Heart right ventricle (tissue), 16 donors: Measurements from ENCODE around the gene KLK3. TPM values are rescaled to one million over a fixed set of nuclear protein-coding genes. Genes with fewer than 3 reads are reported as not detected.

Experiments used
- ATAC-seq, 8 donors: fragments of 200-7000 bp; cut with Tn5 transposase; one replicate each; pipeline ENCODE4 v1.9.1; 2020; ENCODE audit warnings: mild to moderate bottlenecking in 8 of 8, moderate library complexity in 8 of 8, moderate number of reproducible peaks in 1 of 8
- DNase-seq, 2 donors: peaks; one replicate each; pipeline ENCODE4 v3.0.0-alpha.2; 2020
- H3K27ac ChIP-seq, 10 donors: fragments of 200-600 bp; sonication (generic) in 2 of 10; one replicate each; pipeline versions ENCODE4 v1.5.0 to v1.8.0; 2020 to 2022; ENCODE audit warnings: mild to moderate bottlenecking in 3 of 10
- H3K27me3 ChIP-seq, 7 donors: fragments of 200-600 bp; one replicate each; pipeline ENCODE4 v1.8.0; 2021 to 2022; ENCODE audit warnings: mild to moderate bottlenecking in 2 of 7
- H3K36me3 ChIP-seq, 9 donors: fragments of 200-600 bp; sonication (generic) in 1 of 9; one replicate each; pipeline versions ENCODE4 v1.5.0 to v1.8.0; 2020 to 2022; ENCODE audit warnings: mild to moderate bottlenecking in 2 of 9
- H3K4me1 ChIP-seq, 9 donors: fragments of 200-600 bp; sonication (generic) in 1 of 9; one replicate each; pipeline versions ENCODE4 v1.5.0 to v1.8.0; 2020 to 2022; ENCODE audit warnings: mild to moderate bottlenecking in 4 of 9
- H3K4me3 ChIP-seq, 10 donors: fragments of 200-600 bp; sonication (generic) in 2 of 10; one replicate each; pipeline versions ENCODE4 v1.5.0 to v1.8.0; 2020 to 2022; ENCODE audit warnings: mild to moderate bottlenecking in 7 of 10, moderate library complexity in 2 of 10
- H3K9me3 ChIP-seq, 11 donors: fragments of 200-600 bp in 10 of 11; sonication (generic) in 2 of 11; one replicate each; pipeline versions ENCODE4 v1.5.0 to v1.8.0; 2013 to 2022; ENCODE audit warnings: mild to moderate bottlenecking in 2 of 11, control low read depth in 1 of 11, moderate library complexity in 1 of 11
- WGBS, 2 donors: extraction: QIAGEN DNeasy Blood & Tissue Kit; methylation state at CpG; one replicate each; pipeline ENCODE4 v1.1.7; 2013; ENCODE audit warnings: inconsistent platforms in 1 of 2; 5-methylcytosine and 5-hydroxymethylcytosine counted together
- intact Hi-C, 10 donors: fragments of 100-400 bp; cut with DNase I; formaldehyde crosslinking; loops; one replicate each; pipeline versions ENCODE4 v1.11.1 to v1.14.2; 2022
- polyA plus RNA-seq, 2 donors: library from polyadenylated mRNA; stranded (reverse); fragments of 200-250 nt; gene quantifications; one replicate each; pipeline ENCODE4 v1.2.3, GENCODE V29; 2013
- total RNA-seq, 10 donors: library from RNA; stranded (reverse); fragmentation: NEBNext Ultra II Directional in 3 of 10; extraction: Animal tissue kit (Norgen Biotek cat#: 25700) in 3 of 10; gene quantifications; one replicate each; pipeline versions ENCODE4 v1.2.1 to v1.2.4, GENCODE V29; 2021 to 2023
- TF ChIP-seq, protein P1 (sequence below), 9 donors: fragments of 200-600 bp; sonication (generic) in 2 of 9; IDR thresholded peaks; one replicate each; pipeline versions ENCODE4 v1.5.0 to v1.8.0; 2021 to 2022; ENCODE audit warnings: antibody characterized with exemption in 9 of 9, mild to moderate bottlenecking in 5 of 9, moderate library complexity in 1 of 9
- donor health status: Arrhythmogenic right ventricular cardiomyopathy.
- donor health status: ischemic (EF 13 %, LVEDD 7.1; RV severe dilation, severe dysfunction).
- donor health status: healthy with polysubstance abuse.
- donor health status: DM: no; HTN: yes; CAD: no.
- donor health status: DM: no; HTN: no; CAD: no.
- donor health status: ischemic (EF 25% LVEDD 6.9; RV normal size, moderate dysfunction).
- donor health status: ischemic (EF 25% LVEDD 5.7; RV mildly dilated, moderate dysfunction).
- donor health status: healthy.
- donor health status: DM: yes; HTN: yes; CAD: no.
- donor health status: Ischemic cardiomyopathy.
- donor health status: ischemic (EF 35%, LVEDD 5.7; RV mildly dilated, moderate dysfunction).
- donor health status: nonischemic (EF 11% LVEDD 7.7; RV severe dilation, severe dysfunction).
- donor health status: DM: yes; HTN: yes; CAD: no.
- donor health status: PGD.
- donor health status: ischemic (EF 29% LVEDD 5.4; RV normal size, mild dysfunction).
- donor health status: nonischemic (EF 23%, LVEDD 6.1; RV moderate dilation, normal function).

The KLK3 gene
- total and polyA plus RNA-seq, 12 donors: not detected

DNA sequence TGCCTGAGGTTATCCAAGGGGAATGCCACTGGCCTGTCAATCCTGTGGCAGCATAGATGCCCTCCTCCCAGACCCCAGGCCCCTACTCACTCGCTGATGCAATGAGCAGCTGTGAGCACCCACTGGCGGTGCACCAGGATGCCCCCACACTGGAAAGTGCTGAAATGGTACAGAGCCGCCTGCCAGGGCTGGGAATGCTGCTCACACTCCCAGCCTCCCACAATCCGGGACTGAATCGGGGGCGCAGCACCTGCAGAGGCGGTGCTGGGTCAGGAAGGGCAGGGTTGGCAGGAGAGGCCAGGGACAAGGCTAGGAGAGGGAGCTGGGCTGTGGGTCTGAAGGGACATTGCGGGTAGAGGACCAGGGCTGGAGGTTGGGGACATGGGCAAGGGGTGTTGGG lies 33.1 kb upstream of the KLK3 start:
- Histone ChIP-seq H3K4me1 (peaks cover 0 to 13% (median 6%) of the 10 kb centered on the region in 9 donors), H3K27me3 (peaks cover 15 to 89% (median 73%) of the 10 kb centered on the region in 7 donors), H3K4me3 (no peak overlapping the region), H3K27ac (no peak overlapping the region), H3K9me3 (no peaks in the 10 kb centered on the region), H3K36me3 (no peaks in the 10 kb centered on the region)
- 53 to 64% methylated on average over 8 of the region's 8 CpGs for WGBS, 2 donors
- TF ChIP-seq, protein P1, sequence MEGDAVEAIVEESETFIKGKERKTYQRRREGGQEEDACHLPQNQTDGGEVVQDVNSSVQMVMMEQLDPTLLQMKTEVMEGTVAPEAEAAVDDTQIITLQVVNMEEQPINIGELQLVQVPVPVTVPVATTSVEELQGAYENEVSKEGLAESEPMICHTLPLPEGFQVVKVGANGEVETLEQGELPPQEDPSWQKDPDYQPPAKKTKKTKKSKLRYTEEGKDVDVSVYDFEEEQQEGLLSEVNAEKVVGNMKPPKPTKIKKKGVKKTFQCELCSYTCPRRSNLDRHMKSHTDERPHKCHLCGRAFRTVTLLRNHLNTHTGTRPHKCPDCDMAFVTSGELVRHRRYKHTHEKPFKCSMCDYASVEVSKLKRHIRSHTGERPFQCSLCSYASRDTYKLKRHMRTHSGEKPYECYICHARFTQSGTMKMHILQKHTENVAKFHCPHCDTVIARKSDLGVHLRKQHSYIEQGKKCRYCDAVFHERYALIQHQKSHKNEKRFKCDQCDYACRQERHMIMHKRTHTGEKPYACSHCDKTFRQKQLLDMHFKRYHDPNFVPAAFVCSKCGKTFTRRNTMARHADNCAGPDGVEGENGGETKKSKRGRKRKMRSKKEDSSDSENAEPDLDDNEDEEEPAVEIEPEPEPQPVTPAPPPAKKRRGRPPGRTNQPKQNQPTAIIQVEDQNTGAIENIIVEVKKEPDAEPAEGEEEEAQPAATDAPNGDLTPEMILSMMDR (IDR thresholded peaks at IDR 0.05): no peak
- DNase-seq (no peak), ATAC-seq (no peak)
- intact Hi-C loops: no loop called here

DNA sequence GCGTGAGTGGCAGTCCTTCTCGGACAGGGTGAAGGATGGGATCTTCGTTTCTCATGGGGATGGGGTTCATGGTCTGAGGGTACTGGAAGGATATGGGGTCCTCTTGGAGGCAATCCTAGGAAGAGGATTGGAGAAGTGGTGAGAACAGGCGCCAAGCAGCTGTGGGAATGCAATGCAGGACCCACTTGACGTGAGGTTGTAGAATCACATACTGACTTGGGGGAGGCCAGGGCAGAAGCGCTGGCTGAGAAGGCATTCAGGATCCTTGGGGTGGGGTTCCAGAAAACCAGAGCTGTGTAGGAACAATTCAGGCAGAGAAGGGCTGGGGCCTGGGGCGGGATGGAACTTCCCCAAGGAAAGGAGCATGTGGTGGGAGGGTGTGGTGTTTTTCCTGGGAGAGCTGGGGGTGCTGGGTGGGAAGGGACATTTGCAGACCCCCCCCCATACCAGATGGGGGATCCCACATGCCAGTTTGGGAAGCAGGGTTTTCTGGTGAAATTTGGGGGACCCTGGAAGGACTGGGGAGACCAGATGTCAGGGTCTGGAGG lies 32.0 kb upstream of the KLK3 start:
- TF ChIP-seq, protein P1 (IDR thresholded peaks at IDR 0.05): no peak
- ATAC-seq (no peak), DNase-seq (no peak)
- no peak overlapping the region for H3K4me3 ChIP-seq
- peaks cover 15 to 93% (median 66%) of the 10 kb centered on the region in 7 donors for H3K27me3 ChIP-seq
- H3K36me3 ChIP-seq: no peaks in the 10 kb centered on the region
- peaks cover 0 to 13% (median 6%) of the 10 kb centered on the region in 9 donors for H3K4me1 ChIP-seq
- no peaks in the 10 kb centered on the region for H3K9me3 ChIP-seq
- H3K27ac ChIP-seq: no peak overlapping the region
- intact Hi-C loops: no loop called here
- 77 to 78% methylated on average over 7 of the region's 7 CpGs for WGBS, 2 donors

DNA sequence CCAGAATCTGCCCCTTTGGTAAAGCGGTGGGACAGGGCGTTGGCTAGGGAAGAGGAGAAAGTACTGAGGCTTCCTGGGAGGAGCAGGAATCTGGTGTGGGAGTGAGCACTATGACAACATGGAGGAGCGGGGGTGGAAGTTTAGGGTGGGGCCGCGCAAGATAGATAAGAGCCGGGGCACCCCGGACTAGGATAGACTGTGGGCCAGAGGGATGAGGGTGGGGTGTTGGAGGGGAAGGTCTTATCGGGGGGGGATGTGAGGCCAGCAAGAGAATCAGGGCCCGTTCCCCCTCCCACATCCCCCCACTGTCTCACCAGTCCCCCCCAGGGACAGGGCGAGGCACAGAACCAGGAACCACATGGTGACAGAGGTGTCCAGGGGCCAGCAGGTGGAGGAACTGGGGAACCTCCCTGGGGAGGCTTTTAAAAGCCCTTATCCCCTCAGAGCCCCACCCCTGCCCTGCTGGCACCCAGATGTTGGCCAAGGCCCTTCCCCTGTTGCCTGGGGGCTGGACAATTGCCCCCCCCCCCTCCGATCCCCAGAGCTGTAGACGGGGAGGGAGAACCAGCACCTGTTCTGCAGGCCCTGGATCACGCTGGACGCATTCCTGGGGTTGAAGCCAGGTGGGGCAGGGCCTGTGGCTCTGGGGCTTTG lies 31.2 kb upstream of the KLK3 start, which contains the start of gene KLK1:
TSS of gene KLK1 (minus strand) at position 399 of the 654 bp plus-strand sequence. CDS start at position 360, 39 bp downstream.
- peaks cover 15 to 93% (median 63%) of the 10 kb centered on the region in 7 donors for H3K27me3 ChIP-seq
- H3K4me3 ChIP-seq: no peak within 1 kb of the TSS
- H3K36me3 ChIP-seq: no peaks in the 10 kb centered on the region
- TF ChIP-seq, protein P1 (IDR thresholded peaks at IDR 0.05): no peak
- ATAC-seq (peak in 2 of 8 donors; percentile 25 to 48), DNase-seq (no peak)
- no peak within 1 kb of the TSS for H3K27ac ChIP-seq
- H3K9me3 ChIP-seq: no peaks in the 10 kb centered on the region
- H3K4me1 ChIP-seq: peaks cover 0 to 7% (median 0%) of the 10 kb centered on the region in 9 donors
- intact Hi-C loops: no loop called here
- 47 to 56% methylated on average over 13 to 14 of the region's 14 CpGs for WGBS, 2 donors

DNA sequence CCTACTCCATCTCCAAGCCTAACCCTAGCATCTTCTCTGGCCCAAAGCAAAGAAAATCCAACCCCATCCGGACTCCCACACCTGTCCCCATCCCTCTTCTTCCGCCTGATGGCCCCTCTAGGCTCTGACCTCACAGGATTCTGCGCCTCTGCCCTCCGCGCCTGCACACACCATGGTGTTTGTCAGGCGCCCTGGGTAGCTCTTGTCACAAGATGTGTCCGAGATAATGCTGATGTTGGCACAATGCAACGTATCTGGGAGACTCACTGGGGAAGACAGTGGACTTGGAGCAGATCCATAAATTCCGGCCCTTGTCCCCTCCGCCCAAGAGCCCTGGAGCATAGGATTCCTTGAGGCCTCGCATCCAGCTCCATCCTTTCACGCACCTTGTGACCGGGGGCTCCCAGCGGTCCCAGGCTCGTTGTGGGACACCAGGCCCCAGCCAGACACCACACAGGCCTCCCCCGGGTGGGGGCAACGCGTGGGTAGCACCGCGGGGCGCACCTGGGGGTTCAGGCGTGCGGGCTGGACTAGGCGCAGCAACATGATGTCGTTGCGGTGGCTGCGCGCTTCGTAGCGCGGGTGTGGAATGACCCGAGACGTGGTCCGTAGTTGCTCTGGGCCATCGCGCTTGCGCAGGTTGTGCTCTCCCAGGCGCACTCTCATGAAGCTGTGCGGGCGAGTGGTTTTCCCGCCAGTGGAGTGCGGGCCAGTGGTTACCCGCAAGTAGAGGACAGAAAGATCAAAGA lies 28.0 kb upstream of the KLK3 start:
- no peak for DNase-seq
- no peak overlapping the region for H3K4me3 ChIP-seq
- WGBS, 2 donors: 75 to 79% methylated on average over 43 of the region's 43 CpGs
- peaks cover 6 to 77% (median 37%) of the 10 kb centered on the region in 7 donors for H3K27me3 ChIP-seq
- intact Hi-C loops: no loop called here
- H3K9me3 ChIP-seq: no peaks in the 10 kb centered on the region
- TF ChIP-seq, protein P1 (IDR thresholded peaks at IDR 0.05): no peak
- no peaks in the 10 kb centered on the region for H3K36me3 ChIP-seq
- peak in 1 of 8 donors; percentile 39 for ATAC-seq
- H3K4me1 ChIP-seq: no peaks in the 10 kb centered on the region
- H3K27ac ChIP-seq: no peak overlapping the region
